GM12878 (cell line): Measurements from ENCODE around the gene SLAMF1. TPM values are rescaled to one million over a fixed set of nuclear protein-coding genes. Genes with fewer than 3 reads are reported as not detected.

Experiments used
- ATAC-seq: fragments of 200-7000 bp; cut with Tn5 transposase; 3 replicates; pipeline ENCODE4 v1.9.1; 2020; ENCODE audit warnings: mild to moderate bottlenecking, moderate library complexity
- BruUV-seq: library from RNA; stranded (reverse); fragments of 400-500 nt; replicated peaks from 2 replicates; lab custom pipeline; 2021; lab: Mats Ljungman, UMichigan
- CTCF ChIA-PET: fragments of 300-600 bp; sonication (Branson Sonifier 250); formaldehyde crosslinking; extraction: SDS; loops from one replicate; lab custom pipeline; 2021; ENCODE audit warnings: inconsistent platforms; lab: Yijun Ruan, JAX
- POLR2A ChIA-PET: fragments of 350-600 bp; formaldehyde crosslinking; extraction: SDS; loops from one replicate; lab custom pipeline; 2021; ENCODE audit warnings: inconsistent platforms; lab: Charles Lee
- RAD21 ChIA-PET: fragments of 300-600 bp; sonication (Branson Sonifier 250); formaldehyde crosslinking; loops from one replicate; lab custom pipeline; 2023; ENCODE audit warnings: antibody characterized with exemption; ENCODE audit not compliant: unreplicated experiment; lab: Charles Lee
- SMC1A ChIA-PET: fragments of 300-600 bp; sonication (Branson Sonifier 250); formaldehyde crosslinking; loops from one replicate; lab custom pipeline; 2023; ENCODE audit not compliant: unreplicated experiment, uncharacterized antibody; lab: Charles Lee
- DNase-seq: peaks from one replicate; pipeline ENCODE4 v3.0.0-alpha.2; 2011; ENCODE audit warnings: low read depth, low spot score
- FAIRE-seq: peaks from 3 replicates; lab custom pipeline; 2011; peaks lifted over from hg19 to GRCh38; lab: Jason Lieb, UNC
- H2AFZ ChIP-seq: 2 replicates; pipeline ENCODE4 v1.6.0; 2011; ENCODE audit warnings: low read depth, low read length, control low read depth; ENCODE audit not compliant: control insufficient read depth
- H3K27ac ChIP-seq: 2 replicates; pipeline ENCODE4 v1.5.1; 2011; ENCODE audit warnings: control low read depth; ENCODE audit not compliant: control insufficient read depth, insufficient read depth
- H3K27me3 ChIP-seq, 2 experiments: replicated peaks in 1 of 2; 2 replicates each; pipeline versions ENCODE4 v1.6.0 to v1.6.1; 2011; ENCODE audit warnings: low read length in 1 of 2; ENCODE audit not compliant: control insufficient read depth in 2 of 2, insufficient read depth in 2 of 2
- H3K36me3 ChIP-seq, 2 experiments: 2 replicates each; pipeline ENCODE4 v1.5.1; 2011; ENCODE audit warnings: low read length in 1 of 2; ENCODE audit not compliant: control insufficient read depth in 2 of 2, insufficient read depth in 2 of 2
- H3K4me1 ChIP-seq: 2 replicates; pipeline ENCODE4 v1.6.1; 2011; ENCODE audit warnings: mild to moderate bottlenecking, low read length, moderate library complexity, mixed read lengths; ENCODE audit not compliant: control insufficient read depth, insufficient read depth
- H3K4me2 ChIP-seq: 2 replicates; pipeline ENCODE4 v1.6.0; 2011; ENCODE audit warnings: control low read depth; ENCODE audit not compliant: control insufficient read depth, insufficient read depth
- H3K4me3 ChIP-seq: fragments of 200-600 bp; sonication (generic); 2 replicates; pipeline ENCODE4 v1.5.1; 2016
- H3K79me2 ChIP-seq: 2 replicates; pipeline ENCODE4 v1.6.0; 2011; ENCODE audit warnings: low read length; ENCODE audit not compliant: control insufficient read depth, insufficient read depth
- H3K9ac ChIP-seq: 2 replicates; pipeline ENCODE4 v1.8.0; 2011; ENCODE audit warnings: low read length, control low read depth, mixed read lengths; ENCODE audit not compliant: control insufficient read depth, insufficient read depth
- H3K9me3 ChIP-seq: replicated peaks from 3 replicates; pipeline ENCODE4 v1.5.1; 2011; ENCODE audit warnings: mild to moderate bottlenecking, low read length; ENCODE audit not compliant: control insufficient read depth, insufficient read depth
- H4K20me1 ChIP-seq: 2 replicates; pipeline ENCODE4 v1.6.0; 2011; ENCODE audit not compliant: control insufficient read depth, insufficient read depth
- CBFB ChIP-seq: IDR thresholded peaks from 2 replicates; pipeline ENCODE4 v1.6.1; 2016; ENCODE audit warnings: antibody characterized with exemption, low read depth
- CBX3 ChIP-seq: fragments of 200-600 bp; sonication (generic); IDR thresholded peaks from 2 replicates; pipeline ENCODE4 v1.6.1; 2016; ENCODE audit warnings: low read depth, borderline replicate concordance
- IKZF1 ChIP-seq: fragments of 450-650 bp; conservative IDR thresholded peaks from 2 replicates; pipeline ENCODE4 v1.6.1; 2017; ENCODE audit warnings: antibody characterized with exemption, mild to moderate bottlenecking
- IRF4 ChIP-seq: IDR thresholded peaks from 2 replicates; pipeline ENCODE4 v1.6.1; 2011; ENCODE audit warnings: low read depth, low read length
- KAT2A ChIP-seq: conservative IDR thresholded peaks from 2 replicates; pipeline ENCODE4 v1.6.1; 2011; ENCODE audit warnings: low read depth, low read length; ENCODE audit not compliant: control insufficient read depth
- POU2F2 ChIP-seq: IDR thresholded peaks from 3 replicates; pipeline ENCODE4 v1.6.1; 2011; ENCODE audit warnings: low read depth, mild to moderate bottlenecking, low read length, borderline replicate concordance
- SMC3 ChIP-seq: IDR thresholded peaks from 2 replicates; pipeline ENCODE4 v1.6.1; 2011; ENCODE audit warnings: low read length, improper control_type of control experiment, borderline replicate concordance
- TCF12 ChIP-seq: IDR thresholded peaks from 2 replicates; pipeline ENCODE4 v1.6.1; 2011; ENCODE audit warnings: low read depth, mild to moderate bottlenecking, low read length
- ZNF274 ChIP-seq: IDR thresholded peaks from one replicate; pipeline ENCODE4 v1.8.0; 2011; ENCODE audit not compliant: insufficient read length, insufficient read depth
- WGBS: methylation state at CpG from one replicate; pipeline ENCODE4 v1.1.6; 2016; ENCODE audit warnings: low lambda C conversion rate; ENCODE audit not compliant: insufficient replicate concordance, insufficient coverage; ENCODE audit errors: missing lambda C conversion rate; 5-methylcytosine and 5-hydroxymethylcytosine counted together
- in situ Hi-C: fragments of 300-500 bp; cut with MboI; formaldehyde crosslinking; loops from 9 replicates; pipeline ENCODE4 v1.14.3; 2018; ENCODE audit warnings: mixed read lengths
- intact Hi-C: fragments of 100-400 bp; cut with micrococcal nuclease; formaldehyde crosslinking; loops from one replicate; pipeline ENCODE4 v1.14.2; 2022; ENCODE audit not compliant: unreplicated experiment
- polyA plus RNA-seq, 11 experiments: library from polyadenylated mRNA; depleted of rRNA in 4 of 11; unstranded in 6 of 11; stranded (reverse) in 5 of 11; fragments of >200 nt; fragmentation: Nextera tagmentation in 4 of 11; fragmentation: Illumina TruSeq in 1 of 11; extraction: Ambion mirVana in 4 of 11; extraction: Trizol in 1 of 11; gene quantifications; 1 replicate in 1 of 11; 2 replicates in 10 of 11; pipeline versions ENCODE4 v1.2.1 to v1.2.3, GENCODE V29; 2011 to 2016; ENCODE audit warnings: inconsistent platforms in 2 of 11, missing spikeins in 2 of 11, low read depth in 1 of 11
- total RNA-seq, 4 experiments: library from RNA; depleted of rRNA in 3 of 4; stranded (reverse); fragments of >200 nt in 3 of 4; fragmentation: Illumina TruSeq in 1 of 4; extraction: Trizol in 1 of 4; gene quantifications; 2 replicates each; pipeline versions ENCODE4 v1.2.1 to v1.2.3, GENCODE V29; 2013 to 2021
- TF ChIP-seq, protein P1 (sequence below): fragments of 150-350 bp; IDR thresholded peaks from 2 replicates; pipeline ENCODE4 v1.6.1; 2014; ENCODE audit warnings: mild to moderate bottlenecking, low read depth, low read length
- TF ChIP-seq, protein P2 (sequence below): fragments of 450-650 bp; IDR thresholded peaks from 2 replicates; pipeline ENCODE4 v1.6.1; 2017; ENCODE audit warnings: mild to moderate bottlenecking, moderate library complexity
- TF ChIP-seq, protein P3 (sequence below): IDR thresholded peaks from 2 replicates; pipeline ENCODE4 v1.6.1; 2012; ENCODE audit warnings: low read length, inconsistent platforms
- TF ChIP-seq, protein P4 (sequence below): fragments of 450-650 bp; IDR thresholded peaks from 2 replicates; pipeline ENCODE4 v1.6.1; 2016; ENCODE audit warnings: mild to moderate bottlenecking

Gene SLAMF1
- total and polyA plus RNA-seq, 10 of the 15 experiments (the other 5 are each of a cell fraction or from before 2014, with no cell fraction given) = 87.3 to 260 (median 131) TPM

DNA sequence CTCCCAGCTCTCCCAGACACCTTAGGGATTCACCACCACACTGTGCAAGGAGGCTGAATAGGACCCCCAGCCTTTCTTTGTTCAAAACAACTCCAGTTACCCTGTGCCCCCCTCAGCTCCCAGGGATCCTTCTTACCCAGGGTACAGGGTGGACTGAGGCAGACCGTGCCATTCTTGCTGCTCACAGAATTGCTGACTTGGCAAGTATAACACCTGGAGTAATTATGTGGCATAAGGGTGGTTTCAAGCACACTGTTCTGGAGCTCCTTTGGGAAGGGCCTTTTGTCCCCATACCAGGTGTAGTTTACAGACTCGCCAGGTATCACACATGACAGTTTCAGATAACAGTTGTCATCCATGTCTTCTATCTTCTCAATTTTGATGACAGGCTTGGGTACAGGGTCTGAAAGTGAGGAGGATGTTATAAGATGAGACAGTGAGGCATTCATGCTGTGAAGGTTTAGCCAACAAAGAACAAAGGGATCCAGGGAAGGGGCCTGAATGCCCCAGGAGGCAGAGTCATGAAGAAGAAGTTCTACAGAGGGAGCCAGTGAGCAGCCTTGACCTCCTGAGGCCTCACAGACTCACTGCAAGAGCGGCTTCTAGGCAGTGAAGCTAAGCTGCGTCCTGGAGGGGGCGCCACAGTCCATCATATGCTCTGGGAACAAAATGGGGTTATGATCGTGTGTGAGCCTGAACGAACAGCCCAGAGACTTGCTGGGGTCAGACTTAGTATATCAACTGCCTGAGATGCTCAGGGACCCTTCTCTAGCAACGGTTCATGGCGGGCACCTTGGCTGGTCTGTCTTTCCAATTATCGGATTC is 34.4 kb upstream of the SLAMF1 start:
- peak overlapping the region; percentile 14; the same call in 1 of the 2 replicates for H3K27ac ChIP-seq
- no peak overlapping the region for H3K9ac ChIP-seq
- H3K4me2 ChIP-seq = no peak overlapping the region
- intact Hi-C loops (loop anchor here (1.0 kb wide), 2 partner anchors 45 to 87 kb away; no protein-coding TSS in a partner anchor), in situ Hi-C loops (loop anchor here (5.0 kb wide), 2 partner anchors 86 to 271 kb away; partner anchors contain the start of gene ITLN2)
- peaks cover 38% of the 10 kb centered on the region for H3K4me1 ChIP-seq
- FAIRE-seq (no peak), DNase-seq (no peak), ATAC-seq (peak; percentile 89)
- BruUV-seq = TSS peak; percentile 5
- H3K27me3 ChIP-seq = no peaks in the 10 kb centered on the region
- POLR2A ChIA-PET = interaction anchor here (0.5 to 1.7 kb wide), 7 partner anchors 9 to 87 kb away, joined by 3 to 9 read pairs (median 3); partner anchors contain the start of genes CD48 and SLAMF7
- SMC1A ChIA-PET = interaction anchor here (0.6 to 7.6 kb wide), 16 partner anchors 9 to 271 kb away, joined by 3 to 79 read pairs (median 4); partner anchors contain the start of gene SLAMF1
- no peaks in the 10 kb centered on the region for H3K9me3 ChIP-seq
- no peak overlapping the region for H3K4me3 ChIP-seq
- H3K36me3 ChIP-seq = peaks cover 54 to 76% of the 10 kb centered on the region in 2 experiments
- CTCF ChIA-PET = interaction anchor here (0.5 to 9.8 kb wide), 27 partner anchors 9 to 316 kb away, joined by 3 to 95 read pairs (median 6); partner anchors contain the start of genes CD48 and ITLN2
- peaks cover 3% of the 10 kb centered on the region for H4K20me1 ChIP-seq
- H2AFZ ChIP-seq = no peak overlapping the region
- WGBS = 62% methylated on average over 10 of the region's 10 CpGs
- RAD21 ChIA-PET = interaction anchor here (0.9 to 3.4 kb wide), 17 partner anchors 9 to 311 kb away, joined by 3 to 28 read pairs (median 5); partner anchors contain the start of gene SLAMF1
- H3K79me2 ChIP-seq = peaks cover 43% of the 10 kb centered on the region
- TF ChIP-seq, protein P1, sequence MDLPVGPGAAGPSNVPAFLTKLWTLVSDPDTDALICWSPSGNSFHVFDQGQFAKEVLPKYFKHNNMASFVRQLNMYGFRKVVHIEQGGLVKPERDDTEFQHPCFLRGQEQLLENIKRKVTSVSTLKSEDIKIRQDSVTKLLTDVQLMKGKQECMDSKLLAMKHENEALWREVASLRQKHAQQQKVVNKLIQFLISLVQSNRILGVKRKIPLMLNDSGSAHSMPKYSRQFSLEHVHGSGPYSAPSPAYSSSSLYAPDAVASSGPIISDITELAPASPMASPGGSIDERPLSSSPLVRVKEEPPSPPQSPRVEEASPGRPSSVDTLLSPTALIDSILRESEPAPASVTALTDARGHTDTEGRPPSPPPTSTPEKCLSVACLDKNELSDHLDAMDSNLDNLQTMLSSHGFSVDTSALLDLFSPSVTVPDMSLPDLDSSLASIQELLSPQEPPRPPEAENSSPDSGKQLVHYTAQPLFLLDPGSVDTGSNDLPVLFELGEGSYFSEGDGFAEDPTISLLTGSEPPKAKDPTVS = peak; percentile 53; the same call in 1 of the 2 replicates
- peak; percentile 62; the same call in 1 of the 2 replicates for TF ChIP-seq IRF4
- no peak for TF ChIP-seq KAT2A
- TF ChIP-seq CBFB = no peak
- TF ChIP-seq, protein P2, sequence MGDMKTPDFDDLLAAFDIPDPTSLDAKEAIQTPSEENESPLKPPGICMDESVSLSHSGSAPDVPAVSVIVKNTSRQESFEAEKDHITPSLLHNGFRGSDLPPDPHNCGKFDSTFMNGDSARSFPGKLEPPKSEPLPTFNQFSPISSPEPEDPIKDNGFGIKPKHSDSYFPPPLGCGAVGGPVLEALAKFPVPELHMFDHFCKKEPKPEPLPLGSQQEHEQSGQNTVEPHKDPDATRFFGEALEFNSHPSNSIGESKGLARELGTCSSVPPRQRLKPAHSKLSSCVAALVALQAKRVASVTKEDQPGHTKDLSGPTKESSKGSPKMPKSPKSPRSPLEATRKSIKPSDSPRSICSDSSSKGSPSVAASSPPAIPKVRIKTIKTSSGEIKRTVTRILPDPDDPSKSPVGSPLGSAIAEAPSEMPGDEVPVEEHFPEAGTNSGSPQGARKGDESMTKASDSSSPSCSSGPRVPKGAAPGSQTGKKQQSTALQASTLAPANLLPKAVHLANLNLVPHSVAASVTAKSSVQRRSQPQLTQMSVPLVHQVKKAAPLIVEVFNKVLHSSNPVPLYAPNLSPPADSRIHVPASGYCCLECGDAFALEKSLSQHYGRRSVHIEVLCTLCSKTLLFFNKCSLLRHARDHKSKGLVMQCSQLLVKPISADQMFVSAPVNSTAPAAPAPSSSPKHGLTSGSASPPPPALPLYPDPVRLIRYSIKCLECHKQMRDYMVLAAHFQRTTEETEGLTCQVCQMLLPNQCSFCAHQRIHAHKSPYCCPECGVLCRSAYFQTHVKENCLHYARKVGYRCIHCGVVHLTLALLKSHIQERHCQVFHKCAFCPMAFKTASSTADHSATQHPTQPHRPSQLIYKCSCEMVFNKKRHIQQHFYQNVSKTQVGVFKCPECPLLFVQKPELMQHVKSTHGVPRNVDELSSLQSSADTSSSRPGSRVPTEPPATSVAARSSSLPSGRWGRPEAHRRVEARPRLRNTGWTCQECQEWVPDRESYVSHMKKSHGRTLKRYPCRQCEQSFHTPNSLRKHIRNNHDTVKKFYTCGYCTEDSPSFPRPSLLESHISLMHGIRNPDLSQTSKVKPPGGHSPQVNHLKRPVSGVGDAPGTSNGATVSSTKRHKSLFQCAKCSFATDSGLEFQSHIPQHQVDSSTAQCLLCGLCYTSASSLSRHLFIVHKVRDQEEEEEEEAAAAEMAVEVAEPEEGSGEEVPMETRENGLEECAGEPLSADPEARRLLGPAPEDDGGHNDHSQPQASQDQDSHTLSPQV = 0 out of 2 replicates have a peak, but pooled peaks have one; percentile 75
- TF ChIP-seq ZNF274 = no peak
- TF ChIP-seq POU2F2 = peak; percentile 83; the same call in 1 of the 3 replicates
- no peak for TF ChIP-seq CBX3
- TF ChIP-seq, protein P3, sequence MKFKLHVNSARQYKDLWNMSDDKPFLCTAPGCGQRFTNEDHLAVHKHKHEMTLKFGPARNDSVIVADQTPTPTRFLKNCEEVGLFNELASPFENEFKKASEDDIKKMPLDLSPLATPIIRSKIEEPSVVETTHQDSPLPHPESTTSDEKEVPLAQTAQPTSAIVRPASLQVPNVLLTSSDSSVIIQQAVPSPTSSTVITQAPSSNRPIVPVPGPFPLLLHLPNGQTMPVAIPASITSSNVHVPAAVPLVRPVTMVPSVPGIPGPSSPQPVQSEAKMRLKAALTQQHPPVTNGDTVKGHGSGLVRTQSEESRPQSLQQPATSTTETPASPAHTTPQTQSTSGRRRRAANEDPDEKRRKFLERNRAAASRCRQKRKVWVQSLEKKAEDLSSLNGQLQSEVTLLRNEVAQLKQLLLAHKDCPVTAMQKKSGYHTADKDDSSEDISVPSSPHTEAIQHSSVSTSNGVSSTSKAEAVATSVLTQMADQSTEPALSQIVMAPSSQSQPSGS = 0 out of 2 replicates have a peak, but pooled peaks have one; percentile 39
- TF ChIP-seq SMC3 = peak; percentile 84
- TF ChIP-seq TCF12 = no peak
- TF ChIP-seq IKZF1 = 0 out of 2 replicates have a peak, but pooled peaks have one; percentile 14
- TF ChIP-seq, protein P4, sequence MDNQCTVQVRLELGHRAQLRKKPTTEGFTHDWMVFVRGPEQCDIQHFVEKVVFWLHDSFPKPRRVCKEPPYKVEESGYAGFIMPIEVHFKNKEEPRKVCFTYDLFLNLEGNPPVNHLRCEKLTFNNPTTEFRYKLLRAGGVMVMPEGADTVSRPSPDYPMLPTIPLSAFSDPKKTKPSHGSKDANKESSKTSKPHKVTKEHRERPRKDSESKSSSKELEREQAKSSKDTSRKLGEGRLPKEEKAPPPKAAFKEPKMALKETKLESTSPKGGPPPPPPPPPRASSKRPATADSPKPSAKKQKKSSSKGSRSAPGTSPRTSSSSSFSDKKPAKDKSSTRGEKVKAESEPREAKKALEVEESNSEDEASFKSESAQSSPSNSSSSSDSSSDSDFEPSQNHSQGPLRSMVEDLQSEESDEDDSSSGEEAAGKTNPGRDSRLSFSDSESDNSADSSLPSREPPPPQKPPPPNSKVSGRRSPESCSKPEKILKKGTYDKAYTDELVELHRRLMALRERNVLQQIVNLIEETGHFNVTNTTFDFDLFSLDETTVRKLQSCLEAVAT = 0 out of 2 replicates have a peak, but pooled peaks have one; percentile 24
